HEK293 (cell line): ENCODE results near the gene NAALAD2.

Experiments
- SETDB1 ChIP-seq: IDR thresholded peaks from one replicate; pipeline ENCODE4 v1.6.1; 2017; ENCODE audit warnings: mild to moderate bottlenecking, low read length, moderate library complexity, mixed read lengths; ENCODE audit not compliant: insufficient read length
- TF ChIP-seq, protein P1 (sequence below): fragments of 450-650 bp; formaldehyde crosslinking; IDR thresholded peaks from 2 replicates; pipeline ENCODE4 v1.5.1; 2016; ENCODE audit warnings: missing biosample characterization, missing genetic modification characterization

DNA sequence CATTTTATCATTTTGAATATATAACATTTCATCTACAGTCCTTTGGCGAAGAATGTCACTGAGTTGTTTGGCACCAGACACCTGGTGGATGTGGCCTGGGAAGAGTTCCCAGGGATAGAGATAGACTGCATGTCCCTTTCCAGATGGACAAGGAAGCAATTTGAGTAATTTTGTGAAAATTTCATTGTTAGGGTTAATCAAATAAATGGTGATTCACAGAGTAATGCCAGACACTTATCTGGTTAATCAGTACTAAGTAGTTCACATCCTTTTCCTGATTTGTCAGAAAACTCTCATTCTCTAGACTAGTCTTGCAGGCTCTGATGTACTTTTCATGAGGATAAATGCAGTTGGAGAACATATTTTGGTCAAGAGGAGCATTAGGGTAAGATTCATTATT lies 41.6 kb downstream of the NAALAD2 start:
- no peak for TF ChIP-seq SETDB1
- TF ChIP-seq, protein P1, sequence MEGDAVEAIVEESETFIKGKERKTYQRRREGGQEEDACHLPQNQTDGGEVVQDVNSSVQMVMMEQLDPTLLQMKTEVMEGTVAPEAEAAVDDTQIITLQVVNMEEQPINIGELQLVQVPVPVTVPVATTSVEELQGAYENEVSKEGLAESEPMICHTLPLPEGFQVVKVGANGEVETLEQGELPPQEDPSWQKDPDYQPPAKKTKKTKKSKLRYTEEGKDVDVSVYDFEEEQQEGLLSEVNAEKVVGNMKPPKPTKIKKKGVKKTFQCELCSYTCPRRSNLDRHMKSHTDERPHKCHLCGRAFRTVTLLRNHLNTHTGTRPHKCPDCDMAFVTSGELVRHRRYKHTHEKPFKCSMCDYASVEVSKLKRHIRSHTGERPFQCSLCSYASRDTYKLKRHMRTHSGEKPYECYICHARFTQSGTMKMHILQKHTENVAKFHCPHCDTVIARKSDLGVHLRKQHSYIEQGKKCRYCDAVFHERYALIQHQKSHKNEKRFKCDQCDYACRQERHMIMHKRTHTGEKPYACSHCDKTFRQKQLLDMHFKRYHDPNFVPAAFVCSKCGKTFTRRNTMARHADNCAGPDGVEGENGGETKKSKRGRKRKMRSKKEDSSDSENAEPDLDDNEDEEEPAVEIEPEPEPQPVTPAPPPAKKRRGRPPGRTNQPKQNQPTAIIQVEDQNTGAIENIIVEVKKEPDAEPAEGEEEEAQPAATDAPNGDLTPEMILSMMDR (tag by site-specific recombination): no peak
